Sigmoid colon (tissue), 4 donors: ENCODE measurements around the gene TRAPPC5.

Source experiments
- CTCF ChIP-seq, 4 experiments: fragments of 450-650 bp in 3 of 4; fragments of 200-600 bp in 1 of 4; IDR thresholded peaks; one replicate each; pipeline ENCODE4 v1.5.1; 2016 to 2019; ENCODE audit warnings: antibody characterized with exemption in 4 of 4, mild to moderate bottlenecking in 3 of 4, moderate library complexity in 2 of 4
- POLR2A ChIP-seq, 2 donors: fragments of 450-650 bp; IDR thresholded peaks; one replicate each; pipeline ENCODE4 v1.6.1; 2016; ENCODE audit warnings: antibody characterized with exemption in 2 of 2, mild to moderate bottlenecking in 2 of 2, moderate library complexity in 2 of 2
- POLR2AphosphoS5 ChIP-seq, 4 donors: sonication (generic); formaldehyde crosslinking; IDR thresholded peaks; one replicate each; pipeline ENCODE4 v1.6.1; 2017; ENCODE audit warnings: antibody characterized with exemption in 4 of 4

DNA sequence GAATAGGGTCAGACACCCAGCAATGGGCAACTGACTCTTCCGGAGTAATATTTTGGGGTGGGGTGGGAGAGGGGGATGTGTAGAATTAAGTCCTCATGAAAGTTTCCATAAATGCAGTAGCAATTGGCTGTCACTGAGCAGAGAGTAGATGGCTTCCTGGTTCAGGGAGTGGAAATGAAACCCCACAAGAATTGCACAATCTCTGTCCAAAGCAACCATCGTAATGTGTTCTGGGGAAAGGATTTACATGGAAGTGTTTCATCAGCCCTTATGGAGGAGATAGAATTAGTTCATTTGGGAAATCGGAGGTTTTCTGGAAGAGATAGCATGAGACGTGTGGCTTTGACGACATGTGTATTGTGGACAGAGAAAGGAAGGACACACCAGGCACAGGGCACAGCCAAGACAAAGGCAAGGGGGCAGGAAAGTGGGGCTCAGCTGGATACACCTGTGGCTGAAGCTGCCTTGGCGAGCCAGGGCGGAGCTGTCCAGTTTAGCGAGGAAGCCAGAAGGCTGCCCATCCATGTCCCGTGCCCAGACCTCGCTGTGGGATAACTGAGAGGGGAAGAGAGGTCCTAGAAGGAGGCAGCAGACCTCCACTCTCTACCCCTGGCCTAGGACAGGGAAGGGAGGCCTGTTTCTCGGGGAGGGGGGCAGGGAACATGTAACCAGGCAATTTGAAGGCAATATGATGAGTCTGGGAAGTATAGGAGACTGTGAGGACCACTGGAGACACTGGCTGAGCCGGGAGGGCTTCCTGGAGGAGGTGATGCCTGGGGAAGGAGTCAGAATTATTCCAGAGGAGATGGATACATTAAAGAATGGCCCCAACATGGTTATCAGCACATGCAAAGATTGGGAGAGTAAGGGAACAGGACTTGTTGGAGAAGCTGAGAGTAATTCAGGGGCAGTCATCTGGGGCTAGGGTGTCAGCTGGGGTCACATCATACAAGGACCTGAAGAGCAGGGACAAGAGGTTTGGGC is 53.9 kb downstream of the TRAPPC5 start:
- no peak for TF ChIP-seq CTCF (IDR thresholded peaks at IDR 0.05)
- TF ChIP-seq POLR2AphosphoS5 (IDR thresholded peaks at IDR 0.05) = no peak
- TF ChIP-seq POLR2A (IDR thresholded peaks at IDR 0.05) = no peak
